NCI-H524 (cell line): Measurements from ENCODE around the gene SOCS3.
"Not testable (repeated sequence)": the region's sequence is repeated elsewhere in the genome, so short reads cannot be mapped to it uniquely, and the experiment has no call there.

Source experiments
- DNase-seq, 2 experiments: peaks; one replicate each; lab custom pipeline; 2025; lab: John Stamatoyannopoulos, UW

Gene SOCS3

DNA sequence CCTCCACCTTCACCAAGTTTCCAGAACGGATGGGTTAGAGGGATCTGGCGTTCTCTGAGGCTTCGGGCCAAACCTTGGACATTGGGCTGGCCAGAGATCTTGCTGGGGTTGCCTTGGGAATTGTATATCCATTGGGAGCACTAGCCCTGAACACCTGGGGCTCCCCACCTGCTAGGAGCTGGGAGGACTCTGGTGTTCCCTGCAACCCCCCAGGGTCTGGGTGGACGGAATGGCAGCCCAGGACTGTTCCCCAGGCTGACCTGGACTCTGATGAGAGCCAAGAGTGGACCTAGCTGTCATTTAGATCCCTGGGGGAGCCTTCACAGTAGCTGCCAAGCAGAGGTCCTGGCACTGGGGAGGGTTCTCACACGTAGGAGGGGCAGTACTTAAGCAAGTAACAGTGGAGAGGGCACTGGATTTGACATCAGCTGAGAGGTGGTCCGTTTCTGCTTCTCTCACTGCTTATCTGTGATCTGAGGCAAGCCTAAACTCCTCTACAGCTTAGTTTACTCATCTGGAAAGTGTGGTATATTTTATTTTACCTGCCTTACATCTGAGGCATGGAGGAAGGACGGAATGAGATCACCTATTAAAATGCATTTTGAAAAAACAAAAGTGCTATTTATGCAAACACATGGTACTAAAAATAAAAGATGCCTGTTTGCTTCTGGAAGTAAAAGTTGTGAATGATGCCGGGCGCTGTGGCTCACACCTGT is 11.7 kb downstream of the SOCS3 start:
- no peak for DNase-seq

- DNase-seq, result no peak
These were observed 12.4 kb downstream of the SOCS3 start for GRCh38 chr17:78347453-78347852.

DNA sequence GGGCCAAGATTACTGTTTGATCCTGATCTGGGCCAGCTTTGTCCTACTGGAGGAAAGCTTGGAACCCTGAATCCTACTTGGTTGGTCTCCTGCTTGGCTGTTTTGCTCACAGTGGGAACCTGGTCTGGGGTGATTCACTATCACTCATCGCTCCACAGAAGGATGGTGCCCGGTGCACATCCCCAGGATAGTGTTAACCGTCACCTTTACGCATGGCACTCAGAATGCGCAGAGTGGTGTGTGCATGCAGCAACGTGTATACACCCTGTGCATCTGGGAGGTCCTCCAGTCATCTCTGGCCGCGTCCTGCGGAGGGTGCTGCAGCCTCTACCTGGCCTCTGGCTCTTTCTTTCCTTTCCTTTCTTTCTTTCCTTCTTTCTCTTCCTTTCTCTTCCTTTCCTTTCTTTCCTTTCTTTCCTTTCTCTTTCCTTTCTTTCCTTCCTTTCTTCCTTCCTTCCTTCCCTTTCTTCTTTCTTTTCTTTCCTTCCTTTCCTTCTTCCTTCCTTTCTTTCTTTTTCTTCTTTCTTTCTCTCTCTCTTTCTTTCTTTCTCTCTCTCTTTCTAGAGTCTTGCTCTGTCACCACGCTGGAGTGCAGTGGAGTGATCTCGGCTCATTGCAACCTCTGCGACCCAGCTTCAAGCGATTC is 13.1 kb downstream of the SOCS3 start:
- no peak for DNase-seq

DNA sequence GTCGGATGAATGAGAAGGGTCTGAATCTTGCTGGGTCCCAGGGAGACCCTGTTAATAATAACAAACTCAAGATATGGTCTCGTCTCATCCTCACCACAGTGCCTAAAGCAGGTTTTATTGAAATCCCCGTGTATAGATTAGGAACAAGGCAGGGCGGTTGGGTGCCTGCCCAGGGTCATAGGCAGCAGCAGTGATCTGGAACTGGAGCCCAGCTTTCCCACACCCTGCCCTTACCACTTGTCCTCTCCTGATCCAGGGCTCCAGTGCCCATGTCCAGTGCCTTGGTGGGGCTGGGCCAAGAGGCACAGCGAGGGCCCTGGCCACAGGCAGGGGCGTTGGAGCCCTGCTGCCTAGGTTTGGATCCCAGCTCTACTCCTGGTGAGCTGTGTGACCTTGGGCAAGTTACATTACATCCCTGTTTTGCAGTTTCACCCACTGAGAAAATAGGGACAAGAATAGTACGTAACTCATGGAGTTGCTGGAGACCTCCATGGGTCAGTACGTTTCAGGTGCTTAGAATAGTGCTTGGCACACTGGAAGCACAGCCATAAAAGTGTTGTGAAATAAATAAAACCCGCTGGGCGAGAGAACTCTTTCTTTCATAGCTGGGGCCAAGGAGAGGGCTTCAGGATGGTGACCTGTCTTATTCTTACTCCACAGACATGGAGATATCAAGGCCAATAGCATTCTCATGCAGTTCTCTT is 13.9 kb downstream of the SOCS3 start:
- DNase-seq, result no peak

DNA sequence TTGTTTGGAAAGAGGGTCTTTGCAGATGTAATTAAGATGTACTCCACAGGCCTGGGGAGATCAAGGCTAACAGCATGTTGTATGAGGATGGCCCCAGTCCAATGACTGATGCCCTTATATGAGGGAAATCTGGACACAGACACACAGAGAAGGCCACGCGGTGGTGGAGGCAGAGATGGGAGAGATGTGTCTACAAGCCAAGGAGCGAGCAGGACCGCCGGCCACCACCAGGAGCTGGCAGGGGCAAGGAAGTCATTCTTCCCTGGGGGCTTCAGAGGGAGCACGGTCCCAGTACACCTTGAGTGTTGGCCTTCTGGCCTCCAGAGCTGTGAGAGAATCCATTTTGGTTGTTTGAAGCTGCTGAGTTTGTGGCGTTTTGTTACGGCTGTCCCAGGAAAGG is 14.7 kb downstream of the SOCS3 start:
- DNase-seq, result no peak

DNA sequence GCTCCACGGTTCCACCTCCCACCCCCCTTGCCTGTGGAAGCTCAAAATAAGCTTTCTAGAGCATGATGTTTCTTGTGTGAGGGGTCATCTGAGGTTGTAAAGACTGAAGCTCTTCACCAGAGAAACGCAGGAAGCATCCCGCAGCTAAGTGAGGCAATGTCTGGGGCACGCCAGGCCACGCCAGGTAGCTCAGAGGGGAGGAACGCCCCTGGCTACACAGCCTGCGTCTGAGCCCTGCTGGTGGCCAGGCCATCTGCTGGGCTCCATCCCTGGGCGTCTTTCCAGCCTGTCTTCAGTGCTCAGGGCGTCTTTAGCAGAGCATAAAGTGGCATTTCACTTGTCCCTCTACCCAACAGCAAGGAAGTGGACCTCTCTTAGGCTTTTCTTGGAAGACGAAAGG is 15.2 kb downstream of the SOCS3 start:
- no peak for DNase-seq

DNA sequence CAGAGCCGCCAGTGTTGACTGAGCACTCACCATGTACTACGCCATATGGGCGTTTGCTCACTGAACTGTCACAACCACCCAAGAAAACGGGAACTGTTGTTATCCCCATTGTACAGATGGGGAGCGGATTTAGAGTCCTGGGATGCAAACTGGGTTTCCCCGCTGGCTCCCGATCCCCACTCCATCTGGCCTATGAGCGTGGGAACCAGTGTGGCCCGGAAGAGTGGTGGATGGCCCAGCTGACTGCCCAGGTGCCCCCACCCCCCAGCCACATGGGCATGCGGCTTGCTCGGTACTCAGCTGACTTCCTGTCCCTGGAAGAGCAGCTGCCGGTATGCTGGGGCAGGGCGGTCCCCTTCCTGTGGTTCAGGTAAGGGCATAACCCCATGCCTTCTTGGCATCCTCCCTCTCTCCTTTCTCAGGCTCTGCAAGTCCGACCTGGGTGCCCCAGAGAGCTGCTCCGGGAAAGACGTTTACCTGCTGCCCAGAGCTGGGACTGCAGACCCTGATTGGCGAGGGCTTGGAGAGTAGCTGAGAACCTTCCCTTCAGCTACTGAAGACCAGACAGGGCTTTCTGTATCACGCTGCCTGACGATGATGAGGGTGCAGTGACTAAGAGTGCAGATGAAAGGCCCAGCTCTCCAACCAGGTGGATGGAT is 16.2 kb downstream of the SOCS3 start:
- peak; percentile 66 to 83 for DNase-seq

DNA sequence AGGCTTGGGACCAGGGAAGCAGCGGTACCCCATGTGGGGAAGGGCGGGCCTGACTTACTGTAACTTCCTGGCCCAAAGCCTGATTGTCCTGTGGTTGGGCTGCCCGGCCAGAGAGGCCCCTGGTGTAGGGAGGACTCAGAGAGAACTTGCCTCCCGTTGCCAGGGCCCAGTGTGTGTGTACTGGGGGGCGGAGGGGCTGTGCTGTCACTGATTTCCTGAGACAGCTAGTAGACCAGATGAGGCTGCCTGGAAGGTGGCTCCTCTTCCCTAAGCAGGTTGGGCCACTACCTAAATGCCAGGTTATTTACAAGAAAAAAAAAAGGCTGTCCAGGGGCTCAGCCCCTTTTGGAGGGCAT is 16.7 kb downstream of the SOCS3 start:
- no peak for DNase-seq

DNA sequence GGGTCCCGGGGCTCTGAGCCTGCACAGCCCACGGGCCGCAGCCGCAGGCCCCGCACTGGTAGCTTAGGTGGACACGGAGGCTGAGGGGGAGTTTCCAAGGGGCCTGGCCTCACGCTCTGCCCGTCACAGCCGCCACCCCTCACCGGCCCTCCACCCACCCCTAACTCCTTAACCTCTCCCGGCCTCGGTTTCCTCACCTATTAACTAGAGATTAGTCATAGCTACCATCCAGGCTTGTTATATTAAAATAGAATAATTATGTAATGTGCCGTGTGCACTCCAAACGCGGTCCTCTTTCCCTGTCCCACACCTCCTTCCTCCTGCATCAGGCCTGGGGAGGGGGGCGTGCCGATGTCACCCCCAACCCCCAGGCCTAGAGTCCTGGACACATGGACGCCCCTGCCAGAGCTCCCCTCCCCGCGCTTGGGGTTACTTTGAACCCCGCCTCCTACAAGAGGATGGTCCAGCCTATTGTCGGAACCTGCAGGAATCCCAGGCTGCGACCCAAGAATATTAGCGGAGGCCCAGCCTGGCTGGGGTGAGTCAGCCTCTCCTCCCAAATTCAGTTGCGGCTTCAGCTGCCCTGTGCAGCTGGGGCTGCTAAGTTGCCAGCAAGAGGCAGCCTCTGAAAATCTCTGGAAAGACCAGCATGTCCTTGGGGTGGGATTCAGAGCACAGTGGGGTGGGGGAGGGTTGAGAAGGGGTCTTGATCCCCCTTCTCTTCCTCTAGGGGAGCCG is 17.3 kb downstream of the SOCS3 start:
- DNase-seq, result no peak

DNA sequence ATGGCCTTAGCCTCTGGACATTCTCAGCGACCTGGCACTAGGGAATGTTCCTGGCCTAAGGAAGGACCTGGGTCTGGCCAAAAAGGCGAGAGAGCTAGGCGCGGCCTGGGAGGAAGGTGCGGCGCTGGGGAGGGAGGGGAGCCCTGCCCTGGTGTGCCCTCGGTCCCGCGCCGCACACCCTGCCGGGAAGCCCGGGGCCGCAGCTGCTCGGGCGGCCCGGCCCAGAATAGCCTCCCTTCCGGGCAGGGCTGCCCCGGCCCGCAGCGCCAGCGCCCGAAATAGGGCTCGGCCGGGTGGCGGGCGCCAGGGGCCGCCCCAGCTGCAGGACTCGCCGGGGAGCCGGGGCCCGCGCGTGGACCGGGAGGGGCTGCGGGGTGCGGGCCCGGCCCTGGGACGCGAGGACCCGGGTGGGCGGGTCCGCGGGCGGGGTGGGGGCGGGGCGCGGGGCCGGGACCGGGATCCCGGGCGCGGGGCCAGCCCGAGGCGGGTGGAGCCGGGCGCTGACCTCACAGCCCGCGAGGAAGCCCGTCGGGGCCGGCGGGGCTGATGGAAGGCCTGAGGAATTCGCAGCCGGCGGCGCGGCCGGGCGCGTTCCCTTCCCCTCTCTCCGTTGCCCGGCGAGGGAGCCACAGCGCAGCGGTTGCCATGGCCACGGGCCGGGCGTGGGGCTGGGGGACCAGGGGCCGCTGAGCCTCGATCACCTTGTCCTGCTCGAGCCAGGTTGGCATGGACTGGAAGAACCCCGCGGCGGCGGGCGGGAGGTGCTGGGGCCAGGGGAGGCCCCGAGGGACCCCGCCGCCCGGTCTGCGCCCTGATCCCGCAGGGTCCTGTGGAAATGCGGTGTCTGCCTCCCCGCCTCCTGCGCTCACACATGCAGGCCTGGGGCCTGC is 18.1 kb downstream of the SOCS3 start:
- DNase-seq, result peak; percentile 45 to 54

- DNase-seq, result no peak
These were observed 19.5 kb downstream of the SOCS3 start for GRCh38 chr17:78340183-78340955.

DNA sequence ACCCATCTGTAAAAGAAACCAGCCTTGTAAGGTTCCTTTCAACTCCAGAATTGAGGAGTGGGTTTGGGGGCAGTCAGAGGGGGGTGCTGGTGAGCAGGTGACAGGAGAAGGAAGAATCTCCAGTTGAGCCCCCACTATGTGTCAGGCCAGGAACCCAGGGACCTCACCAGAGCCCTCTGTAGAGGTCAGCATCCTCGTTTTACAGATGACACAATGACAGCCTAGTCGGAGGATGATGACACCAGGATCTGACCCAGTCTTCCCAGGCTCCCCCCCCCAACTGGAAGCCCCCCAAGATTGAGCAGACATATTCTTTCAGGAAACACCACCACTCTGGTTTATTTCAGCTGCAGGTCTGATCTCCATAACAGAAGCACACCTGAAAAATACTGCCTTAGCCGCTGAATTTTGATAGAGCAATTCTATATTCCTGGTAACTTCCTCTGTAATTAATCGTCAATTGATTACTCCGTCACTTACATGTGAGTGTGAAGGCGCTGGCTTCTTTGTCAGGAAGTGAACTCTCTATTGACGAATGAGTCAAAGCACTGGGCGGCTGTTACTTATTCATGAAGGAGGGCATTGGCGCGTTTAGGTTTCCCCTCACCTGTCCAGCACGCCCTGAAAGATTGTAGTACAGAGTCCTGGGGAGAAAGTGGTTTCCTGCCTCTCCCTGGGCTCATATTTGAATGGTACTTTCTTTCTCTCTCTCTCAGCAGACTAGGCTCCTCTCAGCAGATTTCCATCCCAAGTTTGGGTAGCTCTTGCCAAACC is 21.2 kb downstream of the SOCS3 start:
- no peak for DNase-seq

- no peak for DNase-seq
These were observed 22.4 kb downstream of the SOCS3 start for GRCh38 chr17:78337244-78338109.

DNA sequence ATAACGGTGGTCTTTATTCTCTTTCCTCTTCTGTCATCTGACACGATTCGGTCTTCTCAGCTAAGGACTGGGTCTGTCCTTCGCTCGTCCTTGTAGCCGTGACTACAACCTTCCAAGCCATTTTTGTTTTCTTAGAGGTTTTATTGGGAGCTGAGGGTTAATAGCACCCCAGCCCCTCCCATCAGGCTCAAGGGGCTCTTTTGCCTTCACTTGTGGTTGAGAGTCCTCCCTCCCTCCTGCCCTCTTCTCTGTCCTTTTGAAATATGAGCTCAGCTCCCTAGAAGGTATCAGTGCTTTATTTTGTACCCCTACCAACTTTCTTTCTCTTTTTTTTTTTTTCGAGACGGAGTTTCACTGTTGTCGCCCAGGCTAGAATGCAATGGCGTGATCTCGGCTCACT is 24.7 kb downstream of the SOCS3 start:
- DNase-seq, result no peak

DNA sequence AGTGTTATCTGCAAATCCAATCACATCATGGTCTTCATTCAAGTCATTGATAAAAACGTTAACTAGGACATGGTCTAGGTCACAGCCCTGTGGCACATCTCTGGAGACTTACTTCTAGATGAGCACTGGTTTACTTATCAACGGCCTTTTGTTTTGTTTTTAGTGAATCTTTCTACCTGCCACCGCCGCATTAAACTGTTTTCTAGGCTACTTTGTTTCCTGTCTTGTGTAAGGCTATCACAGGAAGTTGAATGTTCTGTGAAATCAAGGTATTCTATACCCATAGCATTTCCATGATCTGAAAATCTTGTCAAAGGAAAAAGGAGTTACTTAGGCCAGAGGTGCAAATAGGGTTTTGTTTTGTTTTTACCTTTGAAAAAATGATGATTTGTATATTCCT is 26.9 kb downstream of the SOCS3 start:
- DNase-seq, result no peak

DNA sequence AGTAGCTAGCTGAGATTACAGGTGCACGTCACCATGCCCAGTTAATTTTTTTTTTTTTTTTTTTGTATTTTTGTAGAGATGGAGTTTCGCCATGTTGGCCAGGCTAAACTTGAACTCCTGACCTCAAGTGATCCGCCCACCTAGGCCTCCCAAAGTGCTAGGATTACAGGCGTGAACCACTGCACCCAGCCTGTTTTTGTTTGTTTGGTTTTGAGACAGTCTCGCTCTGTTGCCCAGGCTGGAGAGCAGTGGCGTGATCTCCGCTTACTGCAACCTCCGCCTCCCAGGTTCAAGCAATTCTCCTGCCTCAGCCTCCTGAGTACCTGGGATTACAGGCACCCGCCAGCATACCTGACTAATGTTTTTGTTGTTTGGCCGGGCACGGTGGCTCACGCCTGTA is 28.5 kb downstream of the SOCS3 start:
- DNase-seq, result not testable (repeated sequence)

DNA sequence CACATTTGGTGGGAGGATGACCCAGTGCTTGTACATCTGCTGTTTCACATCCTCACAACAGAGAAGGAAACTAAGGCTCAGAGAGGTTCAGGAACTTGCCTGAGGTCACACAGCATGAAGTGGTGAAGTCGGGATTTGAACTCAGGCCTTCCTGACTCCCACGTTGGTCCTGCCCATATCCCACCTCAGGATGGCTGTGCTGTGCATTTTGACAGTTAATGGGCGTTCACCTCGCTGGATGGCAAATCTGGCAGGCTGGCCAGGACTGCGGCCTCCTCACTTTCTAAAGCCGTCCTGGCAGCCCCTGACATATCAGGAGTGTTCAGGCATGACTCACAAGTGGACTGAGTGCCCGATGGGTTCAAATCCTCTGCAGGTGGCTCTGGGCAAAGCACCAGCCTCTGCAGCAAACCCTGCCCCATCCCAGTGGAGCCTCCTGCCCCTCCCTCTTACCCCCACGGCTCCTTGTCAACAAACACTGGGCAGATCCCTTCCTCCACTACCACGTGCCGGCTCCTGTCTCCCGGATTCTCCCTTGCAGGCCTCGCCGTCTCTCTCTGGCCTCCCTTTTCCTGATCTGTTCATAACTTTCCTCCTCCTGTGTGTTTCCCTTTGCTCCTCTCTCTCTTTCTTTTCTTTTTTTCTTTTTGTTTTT is 29.2 kb downstream of the SOCS3 start:
- no peak for DNase-seq
